ENCODE data around the gene KRT82. TPM values are rescaled to one million over a fixed set of nuclear protein-coding genes. Genes with fewer than 3 reads are reported as not detected.

The KRT82 gene
- total RNA-seq, 1 donor from 2014 or later = not detected

- DNase-seq (ENCODE audit: low spot score, unreplicated experiment) = no peak
- Mint-ChIP-seq H3K36me3 (ENCODE audit: insufficient read depth) (no peaks in the 10 kb centered on the region), H3K4me3 (ENCODE audit: low read depth) (no peak overlapping the region), H3K9me3 (ENCODE audit: low read depth) (no peaks in the 10 kb centered on the region), H3K27ac (no peak overlapping the region), H3K4me1 (ENCODE audit: low read depth) (no peaks in the 10 kb centered on the region), H3K27me3 (peaks cover 35% of the 10 kb centered on the region)
- TF ChIP-seq CTCF (IDR thresholded peaks at IDR 0.05; ENCODE audit: unreplicated experiment) = no peak
These were observed 40.4 kb upstream of the KRT82 start for GRCh38 chr12:52446367-52447045.

GRCh38 chr12:52445876-52446275 lies 39.7 kb upstream of the KRT82 start:
- Mint-ChIP-seq H3K4me3 (ENCODE audit: low read depth) (no peak overlapping the region), H3K4me1 (ENCODE audit: low read depth) (peaks cover 6% of the 10 kb centered on the region), H3K27ac (no peak overlapping the region), H3K36me3 (ENCODE audit: insufficient read depth) (no peaks in the 10 kb centered on the region), H3K27me3 (peaks cover 35% of the 10 kb centered on the region), H3K9me3 (ENCODE audit: low read depth) (no peaks in the 10 kb centered on the region)
- DNase-seq (ENCODE audit: low spot score, unreplicated experiment) = no peak
- TF ChIP-seq CTCF (IDR thresholded peaks at IDR 0.05; ENCODE audit: unreplicated experiment) = no peak

- Mint-ChIP-seq H3K4me1 (ENCODE audit: low read depth) (peaks cover 9% of the 10 kb centered on the region), H3K9me3 (ENCODE audit: low read depth) (no peaks in the 10 kb centered on the region)
- DNase-seq (ENCODE audit: low spot score, unreplicated experiment) = no peak
These were observed 38.8 kb upstream of the KRT82 start for GRCh38 chr12:52444647-52445595.

GRCh38 chr12:52443966-52444365 lies 37.8 kb upstream of the KRT82 start:
- Mint-ChIP-seq H3K4me3 (ENCODE audit: low read depth) (no peak overlapping the region), H3K9me3 (ENCODE audit: low read depth) (no peaks in the 10 kb centered on the region), H3K4me1 (ENCODE audit: low read depth) (peaks cover 9% of the 10 kb centered on the region), H3K27me3 (peaks cover 26% of the 10 kb centered on the region), H3K27ac (no peak overlapping the region), H3K36me3 (ENCODE audit: insufficient read depth) (no peaks in the 10 kb centered on the region)
- no peak for TF ChIP-seq CTCF (IDR thresholded peaks at IDR 0.05; ENCODE audit: unreplicated experiment)
- no peak for DNase-seq (ENCODE audit: low spot score, unreplicated experiment)

More at GRCh38 chr12:52444647-52445595, 38.8 kb upstream of the KRT82 start:
- Mint-ChIP-seq H3K27me3 (peaks cover 29% of the 10 kb centered on the region), H3K4me3 (ENCODE audit: low read depth) (no peak overlapping the region), H3K27ac (no peak overlapping the region), H3K36me3 (ENCODE audit: insufficient read depth) (no peaks in the 10 kb centered on the region)
- no peak for TF ChIP-seq CTCF (IDR thresholded peaks at IDR 0.05; ENCODE audit: unreplicated experiment)

DNA sequence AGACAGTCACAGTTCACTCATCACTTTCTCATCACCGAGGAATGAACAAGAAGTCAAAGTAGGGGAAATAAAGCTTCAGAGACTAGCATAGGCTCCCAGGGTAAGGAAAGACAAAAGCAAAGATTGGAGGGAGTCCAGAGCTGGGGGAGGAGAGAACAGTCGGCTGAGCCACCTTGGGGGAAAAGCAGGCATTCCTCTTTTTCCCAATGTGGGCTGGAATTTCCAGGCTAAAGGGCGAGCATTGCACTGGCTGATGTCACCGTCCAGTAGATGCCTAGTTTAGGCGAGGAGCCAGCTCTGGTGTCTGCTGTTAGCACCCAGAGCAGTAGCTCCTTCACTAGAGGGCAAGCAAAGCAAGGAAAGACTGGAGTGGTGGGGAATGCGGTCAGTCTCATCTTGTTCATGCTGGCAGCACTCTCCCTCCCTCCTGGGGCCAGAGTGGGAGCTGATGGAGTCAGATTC lies 36.5 kb upstream of the KRT82 start:
- no peak overlapping the region for H3K27ac Mint-ChIP-seq
- TF ChIP-seq CTCF (IDR thresholded peaks at IDR 0.05; ENCODE audit: unreplicated experiment) = no peak
- no peaks in the 10 kb centered on the region for H3K36me3 Mint-ChIP-seq (ENCODE audit: insufficient read depth)
- no peaks in the 10 kb centered on the region for H3K9me3 Mint-ChIP-seq (ENCODE audit: low read depth)
- DNase-seq (ENCODE audit: low spot score, unreplicated experiment) = no peak
- H3K4me3 Mint-ChIP-seq (ENCODE audit: low read depth) = no peak overlapping the region
- peaks cover 22% of the 10 kb centered on the region for H3K27me3 Mint-ChIP-seq
- H3K4me1 Mint-ChIP-seq (ENCODE audit: low read depth) = peaks cover 9% of the 10 kb centered on the region
